Measurements from ENCODE around the gene TMEM156. TPM values are rescaled to one million over a fixed set of nuclear protein-coding genes. Genes with fewer than 3 reads are reported as not detected.

TMEM156 gene
- total and polyA plus RNA-seq, 10 of the 15 experiments (the other 5 are each of a cell fraction or from before 2014, with no cell fraction given), result 20.8 to 48.3 (median 32.7) TPM

DNA sequence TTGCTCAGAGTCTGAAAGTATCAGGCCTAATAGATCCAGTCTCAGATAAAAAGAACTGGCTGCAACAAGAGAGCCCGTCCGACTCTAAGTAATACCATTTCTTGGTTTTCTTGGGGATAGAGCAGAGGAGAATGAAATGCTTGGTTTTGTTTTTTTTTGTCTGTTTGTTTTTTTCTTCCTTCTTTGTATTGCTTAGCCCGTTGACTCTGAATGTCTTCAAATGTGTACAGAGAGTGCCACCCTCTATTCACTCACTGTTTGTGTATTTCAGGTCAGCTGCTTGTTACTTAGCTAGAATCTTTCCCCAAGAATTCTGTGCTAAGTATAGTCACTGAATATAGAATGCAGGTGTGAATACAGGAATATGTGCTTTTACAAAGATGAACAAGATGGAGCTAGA lies 5.7 kb upstream of the TMEM156 start (continued):
- TF ChIP-seq SREBF2 (IDR thresholded peaks at IDR 0.05; ENCODE audit: low read length), result no peak
- no peak for TF ChIP-seq MLLT1 (IDR thresholded peaks at IDR 0.05)
- no peak for TF ChIP-seq POLR2A (IDR thresholded peaks at IDR 0.05; ENCODE audit: low read depth, low read length)
- TF ChIP-seq ESRRA (IDR thresholded peaks at IDR 0.05; ENCODE audit: low read length), result no peak

DNA sequence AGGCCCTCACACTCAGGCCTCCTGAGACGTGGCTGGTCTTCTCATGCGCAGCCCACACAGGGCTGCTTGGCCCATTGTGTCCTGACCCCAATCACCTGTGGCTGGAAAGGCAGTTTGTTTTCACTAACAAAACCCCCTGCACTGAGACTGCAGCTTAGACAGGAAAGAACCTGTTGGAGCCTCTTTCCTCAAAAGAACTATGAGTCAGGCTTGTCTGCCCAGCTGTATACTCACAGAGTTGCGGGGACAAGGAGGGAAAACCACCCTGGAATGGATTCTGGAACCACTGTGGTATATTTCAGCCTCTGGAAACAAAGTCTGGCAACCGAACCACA lies 5.2 kb upstream of the TMEM156 start:
- ChIA-PET POLR2A (interaction anchor here (1.2 to 3.3 kb wide), 3 partner anchors 10 to 13 kb away, joined by 7 to 20 read pairs (median 12); no protein-coding TSS in a partner anchor), RAD21 (ENCODE audit: unreplicated experiment) (interaction anchor here (0.8 to 2.3 kb wide), 8 partner anchors 9 to 278 kb away, joined by 3 to 10 read pairs (median 4); no protein-coding TSS in a partner anchor), CTCF (interaction anchor here (1.0 to 1.8 kb wide), 5 partner anchors 9 to 135 kb away, joined by 3 to 5 read pairs (median 3); no protein-coding TSS in a partner anchor), SMC1A (ENCODE audit: uncharacterized antibody, unreplicated experiment) (interaction anchor here (0.8 to 2.3 kb wide), 6 partner anchors 9 to 197 kb away, joined by 3 to 7 read pairs (median 4); no protein-coding TSS in a partner anchor)
- intact Hi-C loops (cut with micrococcal nuclease; ENCODE audit: unreplicated experiment) (no loop called here), in situ Hi-C loops (cut with MboI) (loop anchor here (10.0 to 25.0 kb wide), 2 partner anchors 275 to 587 kb away; no protein-coding TSS in a partner anchor)
- Histone ChIP-seq H3K4me3 (no peak overlapping the region), H2AFZ (ENCODE audit: control insufficient read depth, low read depth, low read length) (peak overlapping the region; percentile 85), H4K20me1 (ENCODE audit: control insufficient read depth, insufficient read depth) (no peaks in the 10 kb centered on the region), H3K79me2 (ENCODE audit: control insufficient read depth, insufficient read depth, low read length) (no peaks in the 10 kb centered on the region), H3K27me3 (replicated peaks in 1 of 2; ENCODE audit: control insufficient read depth in 2 of 2, insufficient read depth in 2 of 2, low read length in 1 of 2) (no peaks in the 10 kb centered on the region), H3K9ac (ENCODE audit: control insufficient read depth, insufficient read depth, low read length) (no peak overlapping the region), H3K36me3 (ENCODE audit: control insufficient read depth in 2 of 2, insufficient read depth in 2 of 2, low read length in 1 of 2) (no peaks in the 10 kb centered on the region), H3K4me2 (ENCODE audit: control insufficient read depth, insufficient read depth) (peak overlapping the region; percentile 69; the same call in 1 of the 2 replicates), H3K27ac (ENCODE audit: control insufficient read depth, insufficient read depth) (peak overlapping the region; percentile 53), H3K4me1 (ENCODE audit: control insufficient read depth, insufficient read depth, low read length) (peaks cover 31% of the 10 kb centered on the region), H3K9me3 (replicated peaks; ENCODE audit: control insufficient read depth, insufficient read depth, low read length) (no peaks in the 10 kb centered on the region)
- FAIRE-seq (no peak), DNase-seq (ENCODE audit: low read depth, low spot score) (no peak), ATAC-seq (peak; percentile 68)
- 0 out of 4 replicates have a peak, but pooled peaks of 1 of the 2 experiments have one; percentile 10 for TF ChIP-seq ETV6 (conservative IDR thresholded peaks at IDR 0.05 in 1 of 2, IDR thresholded peaks at IDR 0.05 in 1 of 2; ENCODE audit: borderline replicate concordance in 1 of 2, low read depth in 1 of 2)
- TF ChIP-seq DPF2 (IDR thresholded peaks at IDR 0.05), result 0 out of 2 replicates have a peak, but pooled peaks have one; percentile 12
- 0 out of 2 replicates have a peak, but pooled peaks have one; percentile 48 for TF ChIP-seq EED (IDR thresholded peaks at IDR 0.05; ENCODE audit: low read depth)
- TF ChIP-seq NR2F1 (conservative IDR thresholded peaks at IDR 0.05), result peak; percentile 55
- TF ChIP-seq FOS (IDR thresholded peaks at IDR 0.05; ENCODE audit: borderline replicate concordance, extremely low read depth, insufficient read length), result no peak
- TF ChIP-seq POU2F2 (IDR thresholded peaks at IDR 0.05; ENCODE audit: borderline replicate concordance, low read depth, low read length), result no peak
- 0 out of 2 replicates have a peak, but pooled peaks have one; percentile 14 for TF ChIP-seq POLR2A (IDR thresholded peaks at IDR 0.05; ENCODE audit: low read depth, low read length)
- TF ChIP-seq IKZF2 (IDR thresholded peaks at IDR 0.05), result peak; percentile 35 to 36; a peak in 1 of 4 replicates
- no peak for TF ChIP-seq RCOR1 (conservative IDR thresholded peaks at IDR 0.05; ENCODE audit: low read depth, low read length)
- 0 out of 2 replicates have a peak, but pooled peaks have one; percentile 24 for TF ChIP-seq GATAD2B (conservative IDR thresholded peaks at IDR 0.05; ENCODE audit: low read depth)
- peak; percentile 27; the same call in 1 of the 2 replicates for TF ChIP-seq RUNX3 (IDR thresholded peaks at IDR 0.05; ENCODE audit: low read length)
- TF ChIP-seq RELB (IDR thresholded peaks at IDR 0.05; ENCODE audit: low read depth), result 0 out of 2 replicates have a peak, but pooled peaks have one; percentile 33
- 43% methylated on average over 4 of the region's 4 CpGs for WGBS (ENCODE audit: insufficient coverage, insufficient replicate concordance, low lambda C conversion rate, missing lambda C conversion rate)
- BruUV-seq (replicated peaks), result no TSS peak

All from GM12878 (cell line).